Effector memory CD8-positive, alpha-beta T cell (primary cell): Measurements from ENCODE around the gene MED13L.

ENCODE experiments used
- ATAC-seq: fragments of 150-1000 bp; cut with Tn5 transposase; replicated peaks from 2 replicates; pipeline ENCODE4 v1.10.0; 2021; ENCODE audit warnings: mild to moderate bottlenecking, moderate library complexity
- DNase-seq, 3 experiments: peaks; one replicate each; pipeline ENCODE4 v3.0.0; 2021
- H3K27ac Mint-ChIP-seq, 2 donors: one replicate each; pipeline ENCODE4 v1.8.0; 2022; ENCODE audit warnings: mild to moderate bottlenecking in 2 of 2, mixed read lengths in 2 of 2, moderate library complexity in 2 of 2
- H3K27me3 Mint-ChIP-seq, 2 donors: one replicate each; pipeline ENCODE4 v1.8.0; 2022; ENCODE audit warnings: mixed read lengths in 2 of 2
- H3K36me3 Mint-ChIP-seq: one replicate; pipeline ENCODE4 v1.8.0; 2022; ENCODE audit warnings: mild to moderate bottlenecking, moderate library complexity, mixed read lengths; ENCODE audit not compliant: insufficient read depth
- H3K4me1 Mint-ChIP-seq, 2 donors: one replicate each; pipeline ENCODE4 v1.8.0; 2022; ENCODE audit warnings: low read depth in 2 of 2, mixed read lengths in 2 of 2
- H3K4me3 Mint-ChIP-seq, 2 donors: one replicate each; pipeline ENCODE4 v1.8.0; 2022; ENCODE audit warnings: mild to moderate bottlenecking in 2 of 2, mixed read lengths in 2 of 2, moderate library complexity in 2 of 2
- H3K9me3 Mint-ChIP-seq, 2 donors: one replicate each; pipeline ENCODE4 v1.8.0; 2022; ENCODE audit warnings: mixed read lengths in 2 of 2

The MED13L gene

GRCh38 chr12:116263844-116264243 lies 13.6 kb downstream of the MED13L start:
- peaks cover 3% of the 10 kb centered on the region for H3K36me3 Mint-ChIP-seq
- peaks cover 30 to 33% of the 10 kb centered on the region in 2 donors for H3K4me1 Mint-ChIP-seq
- no peak overlapping the region for H3K27ac Mint-ChIP-seq
- no peak overlapping the region for H3K4me3 Mint-ChIP-seq
- H3K9me3 Mint-ChIP-seq: no peaks in the 10 kb centered on the region
- no peak for ATAC-seq
- DNase-seq: no peak
- H3K27me3 Mint-ChIP-seq: no peaks in the 10 kb centered on the region

DNA sequence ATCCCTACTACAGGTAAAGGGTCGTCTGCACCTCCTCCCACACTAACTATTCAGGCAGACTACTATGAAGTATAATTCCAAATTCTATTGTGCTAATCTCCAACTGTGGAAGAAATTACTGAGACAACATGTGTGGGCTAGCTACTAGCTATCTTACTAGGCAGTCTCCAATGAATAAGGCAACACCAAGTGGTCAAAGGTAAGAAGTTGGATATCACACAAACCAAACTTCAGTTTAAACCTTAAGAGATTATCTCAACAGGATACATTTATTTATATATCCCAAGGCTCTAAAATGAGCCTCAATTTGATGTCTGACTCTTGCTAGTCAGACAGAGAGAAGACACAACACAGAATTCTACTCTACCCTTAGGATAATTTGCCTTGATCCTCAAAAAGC lies 14.1 kb downstream of the MED13L start:
- Mint-ChIP-seq H3K9me3 (no peaks in the 10 kb centered on the region), H3K4me1 (peaks cover 29 to 31% of the 10 kb centered on the region in 2 donors), H3K36me3 (peaks cover 3% of the 10 kb centered on the region), H3K27ac (no peak overlapping the region), H3K27me3 (no peaks in the 10 kb centered on the region), H3K4me3 (no peak overlapping the region)
- no peak for ATAC-seq
- no peak for DNase-seq

DNA sequence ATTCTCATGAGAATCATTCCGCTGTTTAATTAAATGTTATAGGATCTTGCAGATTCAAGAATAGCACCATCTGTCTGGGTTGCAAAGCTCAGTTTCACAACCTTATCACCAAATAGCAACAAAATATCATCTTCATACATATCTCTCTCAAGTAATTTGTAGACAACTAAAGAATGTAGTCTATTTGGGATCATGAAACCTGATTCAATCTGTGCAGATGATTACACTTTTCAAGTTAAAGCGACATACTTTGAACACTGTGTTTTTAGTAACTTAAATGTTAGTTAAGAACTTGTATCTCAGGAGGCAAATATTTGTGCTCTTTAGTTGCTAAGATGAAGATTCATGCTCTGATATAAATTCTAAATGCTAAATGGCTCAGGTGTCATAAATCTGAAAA lies 14.8 kb downstream of the MED13L start:
- Mint-ChIP-seq H3K36me3 (peaks cover 3% of the 10 kb centered on the region), H3K9me3 (no peaks in the 10 kb centered on the region), H3K27ac (no peak overlapping the region), H3K27me3 (no peaks in the 10 kb centered on the region), H3K4me3 (no peak overlapping the region), H3K4me1 (peaks cover 33 to 37% of the 10 kb centered on the region in 2 donors)
- no peak for ATAC-seq
- no peak for DNase-seq

DNA sequence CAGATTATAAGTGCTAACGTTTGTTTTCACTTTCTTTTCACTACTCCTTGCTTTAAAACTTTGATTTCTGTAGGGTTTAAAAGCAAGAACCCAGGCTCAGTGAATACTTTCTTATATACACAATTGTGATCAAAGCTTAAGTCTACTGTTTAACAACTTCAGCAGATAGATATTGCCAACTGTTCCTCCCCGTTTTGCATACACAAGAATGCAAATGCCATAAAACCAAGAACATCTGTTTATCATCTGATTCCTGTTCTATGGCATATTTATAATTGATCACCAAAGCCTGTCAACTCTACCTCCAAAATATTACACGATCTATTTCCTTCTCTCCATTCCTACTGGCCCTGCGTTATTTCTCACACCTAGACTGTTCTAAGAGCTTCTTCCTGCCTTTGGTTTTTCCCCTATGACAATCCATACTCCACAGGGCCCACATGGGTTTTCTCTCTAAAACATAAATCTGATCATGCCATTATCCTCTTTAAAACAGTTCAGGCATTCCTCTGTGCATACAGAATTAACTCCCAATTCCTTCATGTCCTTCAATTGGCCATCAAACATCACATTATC lies 15.9 kb downstream of the MED13L start:
- Mint-ChIP-seq H3K9me3 (no peaks in the 10 kb centered on the region), H3K36me3 (peaks cover 3% of the 10 kb centered on the region), H3K4me3 (peak overlapping the region in 1 of 2 donors; percentile 15), H3K27me3 (no peaks in the 10 kb centered on the region), H3K27ac (peak overlapping the region; percentile 1 to 80), H3K4me1 (peaks cover 38 to 46% of the 10 kb centered on the region in 2 donors)
- DNase-seq: no peak
- no peak for ATAC-seq

GRCh38 chr12:116259800-116260577 lies 17.5 kb downstream of the MED13L start:
- Mint-ChIP-seq H3K27ac (no peak overlapping the region), H3K27me3 (no peaks in the 10 kb centered on the region), H3K36me3 (peaks cover 3% of the 10 kb centered on the region), H3K9me3 (no peaks in the 10 kb centered on the region), H3K4me1 (peaks cover 37 to 59% of the 10 kb centered on the region in 2 donors), H3K4me3 (peak overlapping the region in 1 of 2 donors; percentile 21)
- DNase-seq (no peak), ATAC-seq (no peak)

DNA sequence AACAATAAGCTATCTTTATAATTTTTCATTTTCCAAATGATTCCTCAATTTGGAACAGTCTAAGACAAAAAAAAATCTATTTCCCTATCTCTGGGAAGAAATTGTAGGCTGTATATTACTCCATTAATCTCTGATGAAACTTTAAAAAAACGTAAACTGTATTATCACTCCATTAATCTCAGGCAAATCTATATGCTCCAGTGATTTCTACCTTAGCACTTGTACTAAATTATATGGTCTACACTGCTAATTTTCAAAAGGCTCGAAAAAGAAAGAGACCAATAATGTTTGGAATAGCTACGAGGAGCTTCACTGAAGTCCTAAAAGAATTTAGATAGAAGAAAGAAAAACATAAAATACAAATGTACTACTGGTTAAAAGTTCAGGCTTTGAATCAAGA lies 19.7 kb downstream of the MED13L start:
- DNase-seq: no peak
- H3K4me3 Mint-ChIP-seq: no peak overlapping the region
- H3K27me3 Mint-ChIP-seq: no peaks in the 10 kb centered on the region
- no peaks in the 10 kb centered on the region for H3K9me3 Mint-ChIP-seq
- no peak for ATAC-seq
- H3K4me1 Mint-ChIP-seq: peaks cover 31 to 62% of the 10 kb centered on the region in 2 donors
- peaks cover 3% of the 10 kb centered on the region for H3K36me3 Mint-ChIP-seq
- H3K27ac Mint-ChIP-seq: peak overlapping the region; percentile 30 to 50

- no peak for ATAC-seq
- DNase-seq: no peak
- Mint-ChIP-seq H3K9me3 (no peaks in the 10 kb centered on the region), H3K36me3 (peaks cover 3% of the 10 kb centered on the region), H3K27me3 (no peaks in the 10 kb centered on the region), H3K4me3 (peak overlapping the region in 1 of 2 donors; percentile 2), H3K4me1 (peaks cover 33 to 63% of the 10 kb centered on the region in 2 donors), H3K27ac (peak overlapping the region; percentile 30 to 50)
Observed at GRCh38 chr12:116257215-116257614, 20.3 kb downstream of the MED13L start.

DNA sequence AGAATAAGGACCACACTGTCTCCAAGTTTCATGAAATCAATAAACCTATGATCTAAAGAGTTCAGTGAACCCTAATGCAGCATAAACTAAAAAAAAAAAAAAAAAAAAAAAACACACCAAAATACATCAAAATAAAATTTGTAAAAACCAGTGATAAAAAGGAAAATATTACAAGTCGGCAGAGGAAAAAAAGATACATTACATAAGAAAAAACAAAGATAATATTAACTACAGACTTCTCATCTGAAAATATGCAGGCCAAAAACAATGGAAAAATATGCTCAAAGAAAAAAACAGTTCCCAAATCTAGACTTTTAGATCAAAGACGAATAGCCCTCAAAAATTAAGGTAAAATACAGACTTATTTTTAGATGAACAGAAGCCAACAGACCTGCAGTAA lies 27.6 kb downstream of the MED13L start:
- Mint-ChIP-seq H3K36me3 (peaks cover 3% of the 10 kb centered on the region), H3K4me1 (peaks cover 25 to 62% of the 10 kb centered on the region in 2 donors), H3K4me3 (peak overlapping the region in 1 of 2 donors; percentile 22), H3K9me3 (peaks cover 0 to 1% of the 10 kb centered on the region in 2 donors), H3K27ac (no peak overlapping the region), H3K27me3 (no peaks in the 10 kb centered on the region)
- ATAC-seq (no peak), DNase-seq (no peak)

- no peak for ATAC-seq
- peaks cover 0 to 1% of the 10 kb centered on the region in 2 donors for H3K9me3 Mint-ChIP-seq
- peaks cover 3% of the 10 kb centered on the region for H3K36me3 Mint-ChIP-seq
- no peak overlapping the region for H3K27ac Mint-ChIP-seq
- peaks cover 29 to 64% of the 10 kb centered on the region in 2 donors for H3K4me1 Mint-ChIP-seq
- no peak overlapping the region for H3K4me3 Mint-ChIP-seq
- no peaks in the 10 kb centered on the region for H3K27me3 Mint-ChIP-seq
- no peak for DNase-seq
Observed at GRCh38 chr12:116248930-116249329, 28.6 kb downstream of the MED13L start.

DNA sequence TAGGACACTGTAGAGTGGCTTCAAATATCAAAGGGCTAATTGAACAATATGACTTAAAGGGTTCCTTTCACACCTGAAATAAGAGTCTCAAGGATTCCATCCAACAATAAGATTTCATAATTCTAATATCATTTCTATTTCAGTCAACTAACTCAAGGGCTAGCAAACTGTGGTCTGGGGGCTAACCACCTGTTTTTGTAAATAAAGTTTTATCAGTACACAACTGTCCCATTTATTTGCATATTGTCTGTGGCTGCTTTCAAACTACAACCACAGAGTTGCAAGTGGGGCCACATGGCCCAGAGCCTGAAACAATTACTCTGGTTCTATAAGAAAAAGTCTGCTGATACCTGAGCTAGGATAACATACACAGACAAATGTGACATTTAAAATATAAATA lies 29.1 kb downstream of the MED13L start:
- H3K27me3 Mint-ChIP-seq: no peaks in the 10 kb centered on the region

DNA sequence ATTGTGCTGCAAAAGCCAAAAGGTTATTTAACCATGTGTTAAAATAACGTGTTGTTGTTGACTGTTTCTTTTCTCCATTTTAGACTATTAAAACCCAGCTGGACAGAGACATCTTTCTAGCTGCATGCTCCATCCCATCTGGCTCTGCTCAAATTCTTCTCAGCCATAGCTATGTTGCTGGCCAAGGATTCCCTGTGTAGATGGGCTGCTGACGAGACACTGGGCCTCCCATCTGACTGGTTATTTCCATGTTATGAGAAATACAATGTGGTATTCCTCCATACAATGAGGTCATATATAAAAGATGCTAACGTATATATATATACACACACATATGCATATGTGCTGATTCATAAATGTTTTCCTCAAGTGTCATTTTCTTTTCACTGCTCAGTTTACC lies 30.1 kb downstream of the MED13L start:
- Mint-ChIP-seq H3K4me1 (peaks cover 33 to 70% of the 10 kb centered on the region in 2 donors), H3K9me3 (peaks cover 0 to 1% of the 10 kb centered on the region in 2 donors), H3K27ac (no peak overlapping the region), H3K27me3 (no peaks in the 10 kb centered on the region), H3K36me3 (peaks cover 3% of the 10 kb centered on the region), H3K4me3 (no peak overlapping the region)
- ATAC-seq (no peak), DNase-seq (no peak)

More for the DNA sequence above, 29.1 kb downstream of the MED13L start:
- Mint-ChIP-seq H3K4me3 (no peak overlapping the region), H3K36me3 (peaks cover 3% of the 10 kb centered on the region), H3K4me1 (peaks cover 33 to 68% of the 10 kb centered on the region in 2 donors), H3K27ac (no peak overlapping the region), H3K9me3 (peaks cover 0 to 1% of the 10 kb centered on the region in 2 donors)
- DNase-seq (no peak), ATAC-seq (no peak)

- ATAC-seq: no peak
- no peak overlapping the region for H3K4me3 Mint-ChIP-seq
- H3K27me3 Mint-ChIP-seq: no peaks in the 10 kb centered on the region
- H3K27ac Mint-ChIP-seq: peak overlapping the region in 1 of 2 donors; percentile 20
- H3K36me3 Mint-ChIP-seq: peaks cover 6% of the 10 kb centered on the region
- peaks cover 0 to 1% of the 10 kb centered on the region in 2 donors for H3K9me3 Mint-ChIP-seq
- peaks cover 30 to 64% of the 10 kb centered on the region in 2 donors for H3K4me1 Mint-ChIP-seq
- no peak for DNase-seq
Observed at GRCh38 chr12:116246490-116247179, 30.9 kb downstream of the MED13L start.

GRCh38 chr12:116245189-116245588 lies 32.3 kb downstream of the MED13L start:
- Mint-ChIP-seq H3K4me1 (peaks cover 30 to 66% of the 10 kb centered on the region in 2 donors), H3K36me3 (peaks cover 4% of the 10 kb centered on the region), H3K27ac (peak overlapping the region in 1 of 2 donors; percentile 32), H3K27me3 (no peaks in the 10 kb centered on the region), H3K9me3 (peaks cover 0 to 1% of the 10 kb centered on the region in 2 donors), H3K4me3 (no peak overlapping the region)
- ATAC-seq (no peak), DNase-seq (no peak)
